GM12864 (cell line): Measurements from ENCODE around the gene PAQR9.

ENCODE experiments used
- DNase-seq: peaks from one replicate; pipeline ENCODE4 v3.0.0-alpha.2; 2011; ENCODE audit warnings: low read depth
- H3K4me3 ChIP-seq: 2 replicates; pipeline ENCODE4 v1.5.1; 2011; ENCODE audit warnings: mild to moderate bottlenecking, low read depth, low read length, control low read depth
- TF ChIP-seq, protein P1 (sequence below): IDR thresholded peaks from 2 replicates; pipeline ENCODE4 v1.5.1; 2011; ENCODE audit warnings: low read depth, mild to moderate bottlenecking, moderate library complexity, low read length, control low read depth, inconsistent platforms; ENCODE audit errors: missing control alignments

Gene PAQR9

DNA sequence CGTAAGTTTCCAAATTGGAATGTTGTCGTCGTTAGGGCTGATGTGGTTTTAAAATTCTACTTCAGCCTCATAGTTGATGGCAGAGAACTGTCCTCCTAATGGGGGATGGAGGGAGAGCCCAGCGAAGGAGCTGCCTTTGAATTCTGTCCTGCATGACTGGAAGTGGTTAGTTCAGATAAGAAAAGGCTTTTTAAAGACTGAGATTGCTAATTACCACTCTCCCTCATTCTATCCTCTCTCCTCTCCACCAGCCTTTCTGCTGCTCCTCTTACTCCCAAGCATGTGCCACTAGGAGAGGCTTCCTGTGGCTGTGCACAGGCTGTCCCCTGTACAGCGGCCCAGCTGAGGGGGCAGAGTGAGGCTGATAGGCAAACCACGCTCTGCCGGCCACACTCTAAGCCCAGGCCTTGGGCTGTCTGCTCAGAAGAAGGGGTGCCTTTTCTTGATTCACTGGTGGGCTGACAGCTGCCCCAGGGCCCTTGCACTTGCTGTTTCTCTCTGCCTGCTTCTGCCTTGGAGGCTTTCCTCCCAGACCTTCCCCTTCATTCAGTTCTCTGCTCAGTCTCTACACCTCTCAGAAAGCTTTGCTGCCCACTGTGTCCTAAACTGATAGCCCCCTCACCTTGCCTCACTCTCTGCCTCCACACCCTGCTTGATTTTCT, 8.7 kb upstream of the PAQR9 start:
- no peak for DNase-seq
- TF ChIP-seq, protein P1, sequence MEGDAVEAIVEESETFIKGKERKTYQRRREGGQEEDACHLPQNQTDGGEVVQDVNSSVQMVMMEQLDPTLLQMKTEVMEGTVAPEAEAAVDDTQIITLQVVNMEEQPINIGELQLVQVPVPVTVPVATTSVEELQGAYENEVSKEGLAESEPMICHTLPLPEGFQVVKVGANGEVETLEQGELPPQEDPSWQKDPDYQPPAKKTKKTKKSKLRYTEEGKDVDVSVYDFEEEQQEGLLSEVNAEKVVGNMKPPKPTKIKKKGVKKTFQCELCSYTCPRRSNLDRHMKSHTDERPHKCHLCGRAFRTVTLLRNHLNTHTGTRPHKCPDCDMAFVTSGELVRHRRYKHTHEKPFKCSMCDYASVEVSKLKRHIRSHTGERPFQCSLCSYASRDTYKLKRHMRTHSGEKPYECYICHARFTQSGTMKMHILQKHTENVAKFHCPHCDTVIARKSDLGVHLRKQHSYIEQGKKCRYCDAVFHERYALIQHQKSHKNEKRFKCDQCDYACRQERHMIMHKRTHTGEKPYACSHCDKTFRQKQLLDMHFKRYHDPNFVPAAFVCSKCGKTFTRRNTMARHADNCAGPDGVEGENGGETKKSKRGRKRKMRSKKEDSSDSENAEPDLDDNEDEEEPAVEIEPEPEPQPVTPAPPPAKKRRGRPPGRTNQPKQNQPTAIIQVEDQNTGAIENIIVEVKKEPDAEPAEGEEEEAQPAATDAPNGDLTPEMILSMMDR: no peak
- H3K4me3 ChIP-seq: no peak overlapping the region

DNA sequence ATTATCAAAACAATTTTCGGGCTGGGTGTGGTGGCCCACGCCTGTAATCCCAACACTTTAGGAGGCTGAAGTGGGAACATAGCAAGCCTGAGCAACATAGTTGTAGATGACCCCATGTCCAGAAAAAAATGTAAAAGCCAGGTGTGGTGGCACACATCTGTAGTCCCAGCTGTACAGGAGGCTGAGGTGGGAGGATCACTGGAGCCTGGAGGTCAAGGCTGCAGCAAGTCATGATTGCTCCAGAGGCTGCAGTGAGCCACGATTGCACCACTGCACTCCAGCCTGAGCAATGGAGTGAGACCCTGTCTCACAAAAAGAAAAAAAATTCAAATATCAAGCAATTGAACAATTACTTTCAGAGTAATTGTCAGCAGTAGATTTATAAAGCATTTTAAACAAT, 8.0 kb upstream of the PAQR9 start:
- TF ChIP-seq, protein P1: no peak
- H3K4me3 ChIP-seq: no peak overlapping the region
- DNase-seq: no peak

DNA sequence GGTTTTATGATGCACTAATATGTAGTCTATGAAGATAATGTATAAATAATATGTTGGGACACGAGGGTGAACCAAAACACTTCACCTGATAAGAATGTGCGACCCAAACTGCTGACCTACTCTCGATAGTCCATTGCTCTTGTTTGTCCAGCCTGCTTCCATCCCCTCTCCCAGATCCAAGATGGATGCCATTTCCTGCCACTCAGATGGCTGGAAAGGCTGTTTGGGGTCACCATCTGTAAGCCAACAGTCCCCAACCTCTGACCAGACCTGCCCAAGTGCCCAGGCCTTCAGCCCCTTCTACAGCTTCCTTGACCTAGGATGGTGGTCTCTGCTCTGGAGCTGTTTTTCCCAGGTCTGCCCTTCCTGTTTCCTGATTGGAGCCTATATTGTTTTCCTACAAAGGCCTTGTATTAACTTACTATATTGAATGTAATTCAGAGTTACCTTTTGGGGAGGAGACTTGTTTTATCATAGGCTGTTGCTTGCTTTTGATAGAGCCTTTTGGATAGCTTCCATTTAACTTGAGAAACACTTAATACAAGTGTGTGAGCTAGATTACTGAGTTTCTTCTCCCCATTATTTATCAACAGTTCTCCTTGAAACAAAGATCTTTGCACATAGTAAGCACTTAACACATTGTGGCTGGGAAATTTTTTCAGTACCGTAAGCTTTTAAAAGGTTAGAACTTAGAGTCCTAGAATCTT, 5.0 kb upstream of the PAQR9 start:
- DNase-seq: no peak
- no peak overlapping the region for H3K4me3 ChIP-seq
- TF ChIP-seq, protein P1: no peak

DNA sequence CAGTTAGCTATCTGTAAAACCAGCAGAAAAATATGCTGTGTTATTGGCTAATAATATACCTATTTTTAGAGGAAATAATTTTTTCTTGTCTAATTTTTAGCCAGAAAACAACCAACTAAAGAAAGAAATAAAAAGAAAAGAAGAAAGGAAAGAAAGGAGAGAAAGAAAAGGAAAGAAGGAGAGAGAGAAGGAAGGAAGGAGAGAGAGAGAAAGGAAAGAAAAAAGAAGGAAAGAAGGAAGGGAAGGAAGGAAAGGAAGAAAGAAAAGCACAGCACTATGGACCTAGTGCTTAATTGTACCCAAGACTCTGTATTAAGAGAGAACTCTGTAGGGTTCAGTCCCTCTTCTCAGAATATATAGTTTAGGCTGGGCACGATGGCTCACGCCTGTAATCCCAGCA, 3.3 kb upstream of the PAQR9 start:
- no peak for DNase-seq
- TF ChIP-seq, protein P1: no peak
- no peak overlapping the region for H3K4me3 ChIP-seq

DNA sequence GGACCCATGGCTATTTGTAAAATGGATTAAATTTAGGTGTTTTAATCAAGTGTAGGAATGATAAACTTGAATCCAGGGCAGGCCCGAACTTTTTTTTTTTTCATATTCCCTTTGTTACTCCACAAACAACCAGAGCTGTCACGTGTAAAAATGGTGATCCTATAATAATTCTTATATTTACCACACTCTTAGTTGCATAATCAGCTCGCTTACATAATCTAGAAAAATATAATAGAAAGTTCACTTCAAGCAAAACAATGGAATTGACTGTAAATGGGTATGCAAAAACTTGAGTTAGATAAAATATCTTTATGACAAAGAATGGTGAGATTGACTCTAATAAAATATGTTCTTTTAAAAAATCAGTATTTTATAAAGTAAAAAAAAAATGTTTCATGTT, 2.1 kb upstream of the PAQR9 start:
- DNase-seq: no peak
- TF ChIP-seq, protein P1: no peak
- no peak overlapping the region for H3K4me3 ChIP-seq

DNA sequence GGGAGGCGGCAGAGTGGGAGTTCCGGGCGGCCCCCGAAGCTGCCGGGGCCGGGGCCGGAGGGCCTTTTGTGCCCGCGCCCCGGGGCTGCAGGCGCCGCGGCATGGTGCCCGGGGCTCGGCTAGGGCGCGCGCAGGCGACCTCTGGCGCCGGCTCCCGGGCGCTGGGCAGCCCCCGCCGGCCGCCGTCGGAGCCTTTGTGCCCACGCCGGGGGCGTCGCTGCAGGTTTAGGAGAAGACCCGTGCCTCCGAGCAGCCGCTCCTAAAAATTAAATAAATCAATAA, 299 bp downstream of the PAQR9 start:
- TF ChIP-seq, protein P1: no peak
- DNase-seq: no peak

DNA sequence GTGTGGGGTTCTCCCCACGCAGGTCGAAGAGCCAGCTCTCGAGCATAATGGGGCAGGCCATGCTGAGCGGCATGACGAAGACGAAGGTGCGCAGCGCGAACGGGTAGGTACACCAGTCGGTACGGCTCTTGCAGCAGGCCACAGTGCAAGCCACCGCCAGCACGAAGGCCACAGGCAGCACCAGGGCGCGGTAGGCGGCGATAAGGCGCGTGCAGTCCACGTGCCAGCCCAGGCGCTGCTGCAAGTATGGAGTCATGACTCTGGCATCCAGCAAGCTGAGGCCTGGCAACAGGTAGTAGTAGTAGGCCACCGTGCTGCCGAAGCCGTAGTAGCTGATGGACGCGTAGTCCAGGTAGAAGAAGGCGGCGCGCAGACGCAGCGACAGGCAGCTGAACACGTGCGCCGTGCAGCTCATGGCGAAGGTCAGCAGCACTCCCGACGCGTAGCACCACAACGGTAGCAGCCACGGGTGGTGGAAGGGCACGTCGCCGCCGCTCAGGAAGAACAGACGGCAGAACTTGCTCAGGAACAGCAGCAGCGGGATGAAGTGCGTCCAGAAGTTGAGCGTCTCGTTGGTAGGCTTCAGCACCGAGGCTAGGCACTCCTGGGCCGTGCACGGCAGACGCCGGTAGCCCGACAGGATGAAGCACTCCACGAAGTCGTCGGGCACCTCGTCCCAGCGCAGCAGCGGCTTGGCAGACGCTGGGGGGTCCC, 797 bp downstream of the PAQR9 start:
- TF ChIP-seq, protein P1: no peak
- DNase-seq: no peak
- H3K4me3 ChIP-seq: no peak overlapping the region; the same call in 1 of the 2 replicates

More for the DNA sequence above, 299 bp downstream of the PAQR9 start:
- no peak overlapping the region; the same call in 1 of the 2 replicates for H3K4me3 ChIP-seq
